Parathyroid adenoma (tissue), 2 donors: Measurements from ENCODE around the gene SLC28A2.

ENCODE experiments used
- H2AFZ ChIP-seq: fragments of 300-600 bp; sonication (generic); one replicate; pipeline ENCODE4 v1.7.0; 2017; ENCODE audit warnings: antibody characterized with exemption, mild to moderate bottlenecking
- H3K27ac ChIP-seq: fragments of 300-600 bp; sonication (generic); one replicate; pipeline ENCODE4 v1.7.0; 2017
- H3K27me3 ChIP-seq: fragments of 300-600 bp; sonication (generic); one replicate; pipeline ENCODE4 v1.7.0; 2017; ENCODE audit warnings: low read length; ENCODE audit not compliant: control insufficient read depth, insufficient read depth
- H3K36me3 ChIP-seq: fragments of 300-600 bp; sonication (generic); one replicate; pipeline ENCODE4 v1.7.0; 2017; ENCODE audit warnings: low read length; ENCODE audit not compliant: control insufficient read depth, insufficient read depth
- H3K4me1 ChIP-seq: fragments of 300-600 bp; sonication (generic); one replicate; pipeline ENCODE4 v1.7.0; 2017; ENCODE audit warnings: control low read depth
- H3K4me2 ChIP-seq: fragments of 300-600 bp; sonication (generic); one replicate; pipeline ENCODE4 v1.7.0; 2017; ENCODE audit warnings: low read length
- H3K4me3 ChIP-seq: fragments of 300-600 bp; sonication (generic); one replicate; pipeline ENCODE4 v1.7.0; 2017; ENCODE audit warnings: low read depth, low read length
- H3K79me2 ChIP-seq: fragments of 300-600 bp; sonication (generic); one replicate; pipeline ENCODE4 v1.7.0; 2017; ENCODE audit warnings: control low read depth
- H3K9ac ChIP-seq: fragments of 300-600 bp; sonication (generic); one replicate; pipeline ENCODE4 v1.7.0; 2017; ENCODE audit warnings: mild to moderate bottlenecking
- H3K9me3 ChIP-seq: fragments of 300-600 bp; sonication (generic); one replicate; pipeline ENCODE4 v1.7.0; 2017; ENCODE audit warnings: low read length; ENCODE audit not compliant: control insufficient read depth
- CTCF ChIP-seq: fragments of 300-600 bp; sonication (generic); IDR thresholded peaks from one replicate; pipeline ENCODE4 v1.7.0; 2017; ENCODE audit warnings: antibody characterized with exemption, mild to moderate bottlenecking
- donor health status: primary hyperparathyroidism.

Gene SLC28A2

GRCh38 chr15:45279024-45279698, 27.1 kb downstream of the SLC28A2 start:
- H3K9ac ChIP-seq: no peak overlapping the region
- H3K36me3 ChIP-seq: no peaks in the 10 kb centered on the region
- peaks cover 3% of the 10 kb centered on the region for H3K4me1 ChIP-seq
- H3K4me2 ChIP-seq: peak overlapping the region; percentile 79
- peak overlapping the region; percentile 68 for H2AFZ ChIP-seq
- no peak for TF ChIP-seq CTCF
- peak overlapping the region; percentile 73 for H3K4me3 ChIP-seq
- peak overlapping the region; percentile 60 for H3K27ac ChIP-seq
- no peaks in the 10 kb centered on the region for H3K79me2 ChIP-seq
- H3K27me3 ChIP-seq: no peaks in the 10 kb centered on the region
- H3K9me3 ChIP-seq: no peaks in the 10 kb centered on the region

- no peak for TF ChIP-seq CTCF
- no peak overlapping the region for H3K4me2 ChIP-seq
- no peak overlapping the region for H2AFZ ChIP-seq
- H3K36me3 ChIP-seq: no peaks in the 10 kb centered on the region
- H3K4me1 ChIP-seq: no peaks in the 10 kb centered on the region
- H3K9me3 ChIP-seq: no peaks in the 10 kb centered on the region
- no peaks in the 10 kb centered on the region for H3K27me3 ChIP-seq
- H3K9ac ChIP-seq: no peak overlapping the region
- H3K4me3 ChIP-seq: no peak overlapping the region
- H3K27ac ChIP-seq: no peak overlapping the region
- H3K79me2 ChIP-seq: no peaks in the 10 kb centered on the region
These were observed 33.4 kb downstream of the SLC28A2 start for GRCh38 chr15:45285413-45285812.

GRCh38 chr15:45287390-45287956, 35.4 kb downstream of the SLC28A2 start:
- Histone ChIP-seq H3K79me2 (no peaks in the 10 kb centered on the region), H3K4me3 (no peak overlapping the region), H3K9ac (no peak overlapping the region), H3K4me1 (no peaks in the 10 kb centered on the region), H3K4me2 (no peak overlapping the region), H3K27ac (no peak overlapping the region), H3K27me3 (no peaks in the 10 kb centered on the region), H3K36me3 (no peaks in the 10 kb centered on the region), H2AFZ (no peak overlapping the region), H3K9me3 (no peaks in the 10 kb centered on the region)
- TF ChIP-seq CTCF: no peak

- Histone ChIP-seq H3K27me3 (no peaks in the 10 kb centered on the region), H3K4me3 (no peak overlapping the region), H3K9ac (no peak overlapping the region), H3K27ac (no peak overlapping the region), H3K4me2 (no peak overlapping the region), H2AFZ (no peak overlapping the region), H3K79me2 (no peaks in the 10 kb centered on the region), H3K36me3 (no peaks in the 10 kb centered on the region), H3K9me3 (no peaks in the 10 kb centered on the region), H3K4me1 (no peaks in the 10 kb centered on the region)
- no peak for TF ChIP-seq CTCF
These were observed 36.9 kb downstream of the SLC28A2 start for GRCh38 chr15:45288947-45289346.
